Activated CD8-positive, alpha-beta T cell treated with anti-CD3 and anti-CD28 coated beads for 36 hours (primary cell): ENCODE results near the gene KCNK2. TPM values are rescaled to one million over a fixed set of nuclear protein-coding genes. Genes with fewer than 3 reads are reported as not detected.

Source experiments
- ATAC-seq: fragments of 200-7000 bp; cut with Tn5 transposase; one replicate; pipeline ENCODE4 v1.10.0; 2021; ENCODE audit warnings: mild to moderate bottlenecking, moderate library complexity
- CTCF ChIA-PET: fragments of 350-600 bp; sonication (Branson Sonifier 250); formaldehyde crosslinking; loops from one replicate; lab custom pipeline; 2021; ENCODE audit warnings: antibody characterized with exemption; lab: Charles Lee
- POLR2A ChIA-PET: fragments of 350-600 bp; sonication (Branson Sonifier 250); formaldehyde crosslinking; loops from one replicate; lab custom pipeline; 2021; ENCODE audit warnings: antibody characterized with exemption; lab: Charles Lee
- DNase-seq: peaks from one replicate; pipeline ENCODE4 v3.0.0-alpha.2; 2020
- H3K27ac Mint-ChIP-seq: one replicate; pipeline ENCODE4 v1.8.0; 2021; ENCODE audit warnings: mild to moderate bottlenecking, mixed read lengths
- H3K27me3 Mint-ChIP-seq: one replicate; pipeline ENCODE4 v1.8.0; 2021; ENCODE audit warnings: mixed read lengths
- H3K36me3 Mint-ChIP-seq: one replicate; pipeline ENCODE4 v1.8.0; 2021; ENCODE audit warnings: low read depth, mixed read lengths
- H3K4me1 Mint-ChIP-seq: one replicate; pipeline ENCODE4 v1.8.0; 2021; ENCODE audit warnings: low read depth, mixed read lengths
- H3K4me3 Mint-ChIP-seq: one replicate; pipeline ENCODE4 v1.8.0; 2021; ENCODE audit warnings: mild to moderate bottlenecking, moderate library complexity, mixed read lengths
- H3K9me3 Mint-ChIP-seq: one replicate; pipeline ENCODE4 v1.8.0; 2021; ENCODE audit warnings: mixed read lengths
- intact Hi-C: fragments of 100-400 bp; cut with micrococcal nuclease; formaldehyde crosslinking; loops from one replicate; pipeline ENCODE4 v1.10.0; 2022
- total RNA-seq, 2 experiments: library from RNA; stranded (reverse); gene quantifications; one replicate each; pipeline ENCODE4 v1.2.3, GENCODE V29; 2021
- TF ChIP-seq, protein P1 (sequence below): fragments of 200-600 bp; IDR thresholded peaks from one replicate; pipeline ENCODE4 v1.8.0; 2022; ENCODE audit warnings: antibody characterized with exemption, mild to moderate bottlenecking

The KCNK2 gene
- total RNA-seq, 2 experiments from 2014 or later = not detected

DNA sequence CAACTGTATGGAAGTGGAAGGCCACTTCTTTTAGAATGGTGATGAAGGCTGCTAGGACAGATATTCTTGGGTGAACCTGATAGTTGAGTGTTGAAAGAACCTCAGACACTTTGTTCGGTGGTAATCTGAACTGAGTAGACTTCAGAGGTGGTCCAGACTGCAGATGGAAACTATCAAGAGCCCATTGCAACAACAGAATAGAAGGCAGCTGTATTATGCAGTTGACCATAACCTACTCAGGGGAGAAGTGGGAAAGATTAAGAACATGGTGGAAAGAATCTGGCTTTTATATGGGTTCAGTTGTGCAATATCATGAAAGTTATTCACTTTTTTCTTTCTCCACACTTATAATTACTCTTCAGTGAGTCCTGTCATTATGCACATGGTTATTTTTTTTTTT is 194.0 kb downstream of the KCNK2 start:
- intact Hi-C loops = no loop called here
- Mint-ChIP-seq H3K4me3 (no peak overlapping the region), H3K4me1 (no peaks in the 10 kb centered on the region), H3K27me3 (no peaks in the 10 kb centered on the region), H3K36me3 (no peaks in the 10 kb centered on the region), H3K27ac (no peak overlapping the region), H3K9me3 (no peaks in the 10 kb centered on the region)
- no peak for DNase-seq
- no peak for ATAC-seq
- ChIA-PET POLR2A (no interaction called here), CTCF (no interaction called here)
- TF ChIP-seq, protein P1, sequence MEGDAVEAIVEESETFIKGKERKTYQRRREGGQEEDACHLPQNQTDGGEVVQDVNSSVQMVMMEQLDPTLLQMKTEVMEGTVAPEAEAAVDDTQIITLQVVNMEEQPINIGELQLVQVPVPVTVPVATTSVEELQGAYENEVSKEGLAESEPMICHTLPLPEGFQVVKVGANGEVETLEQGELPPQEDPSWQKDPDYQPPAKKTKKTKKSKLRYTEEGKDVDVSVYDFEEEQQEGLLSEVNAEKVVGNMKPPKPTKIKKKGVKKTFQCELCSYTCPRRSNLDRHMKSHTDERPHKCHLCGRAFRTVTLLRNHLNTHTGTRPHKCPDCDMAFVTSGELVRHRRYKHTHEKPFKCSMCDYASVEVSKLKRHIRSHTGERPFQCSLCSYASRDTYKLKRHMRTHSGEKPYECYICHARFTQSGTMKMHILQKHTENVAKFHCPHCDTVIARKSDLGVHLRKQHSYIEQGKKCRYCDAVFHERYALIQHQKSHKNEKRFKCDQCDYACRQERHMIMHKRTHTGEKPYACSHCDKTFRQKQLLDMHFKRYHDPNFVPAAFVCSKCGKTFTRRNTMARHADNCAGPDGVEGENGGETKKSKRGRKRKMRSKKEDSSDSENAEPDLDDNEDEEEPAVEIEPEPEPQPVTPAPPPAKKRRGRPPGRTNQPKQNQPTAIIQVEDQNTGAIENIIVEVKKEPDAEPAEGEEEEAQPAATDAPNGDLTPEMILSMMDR = no peak

DNA sequence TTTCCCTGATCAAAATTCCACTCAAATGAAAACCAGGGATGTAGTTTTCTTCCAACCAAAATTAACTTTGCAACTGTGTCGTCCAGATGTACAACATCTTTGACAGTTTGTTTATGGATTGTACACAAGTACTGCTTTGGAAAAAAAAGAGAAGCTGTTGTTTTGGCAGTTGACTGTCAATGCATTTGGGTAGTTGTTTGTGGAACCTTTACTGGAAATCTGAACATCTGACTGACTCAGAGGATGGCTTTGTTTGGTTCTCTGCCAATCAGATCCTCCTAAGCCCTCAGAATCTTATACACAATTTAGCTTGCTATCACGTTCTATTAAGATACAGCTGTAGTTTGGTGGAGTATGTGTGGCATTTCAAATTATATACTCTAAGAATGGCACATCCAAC is 195.0 kb downstream of the KCNK2 start:
- no peaks in the 10 kb centered on the region for H3K36me3 Mint-ChIP-seq
- CTCF ChIA-PET = no interaction called here

DNA sequence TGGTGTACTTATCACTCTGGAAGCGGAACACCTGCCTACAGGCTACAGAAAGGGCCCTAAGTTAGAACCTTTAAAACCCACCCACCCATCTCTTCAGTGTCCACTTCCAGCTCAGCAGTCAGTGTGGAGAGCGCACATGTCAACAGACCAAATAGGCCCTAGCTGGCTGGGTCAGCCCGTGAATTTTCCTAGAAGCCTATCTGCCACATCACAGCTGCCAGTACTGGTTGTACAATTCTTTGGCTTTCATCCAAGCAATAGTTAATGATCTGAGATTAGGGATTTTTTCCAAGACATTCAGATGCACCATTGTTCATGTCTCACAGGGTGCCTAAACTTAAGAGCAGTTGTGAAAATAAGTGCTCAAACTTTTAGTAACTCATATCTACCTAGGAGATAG is 197.1 kb downstream of the KCNK2 start:
- no peak overlapping the region for H3K27ac Mint-ChIP-seq
- ChIA-PET CTCF (no interaction called here), POLR2A (no interaction called here)
- DNase-seq (no peak), ATAC-seq (no peak)
- no peaks in the 10 kb centered on the region for H3K36me3 Mint-ChIP-seq
- H3K9me3 Mint-ChIP-seq = no peaks in the 10 kb centered on the region
- H3K27me3 Mint-ChIP-seq = no peaks in the 10 kb centered on the region
- no peak overlapping the region for H3K4me3 Mint-ChIP-seq
- TF ChIP-seq, protein P1 = no peak
- no peaks in the 10 kb centered on the region for H3K4me1 Mint-ChIP-seq
- intact Hi-C loops = no loop called here

More for the DNA sequence above, 195.0 kb downstream of the KCNK2 start:
- no peak overlapping the region for H3K4me3 Mint-ChIP-seq
- DNase-seq = no peak
- intact Hi-C loops = no loop called here
- POLR2A ChIA-PET = no interaction called here
- TF ChIP-seq, protein P1 = no peak
- no peak overlapping the region for H3K27ac Mint-ChIP-seq
- H3K27me3 Mint-ChIP-seq = no peaks in the 10 kb centered on the region
- no peak for ATAC-seq
- no peaks in the 10 kb centered on the region for H3K4me1 Mint-ChIP-seq
- H3K9me3 Mint-ChIP-seq = no peaks in the 10 kb centered on the region

DNA sequence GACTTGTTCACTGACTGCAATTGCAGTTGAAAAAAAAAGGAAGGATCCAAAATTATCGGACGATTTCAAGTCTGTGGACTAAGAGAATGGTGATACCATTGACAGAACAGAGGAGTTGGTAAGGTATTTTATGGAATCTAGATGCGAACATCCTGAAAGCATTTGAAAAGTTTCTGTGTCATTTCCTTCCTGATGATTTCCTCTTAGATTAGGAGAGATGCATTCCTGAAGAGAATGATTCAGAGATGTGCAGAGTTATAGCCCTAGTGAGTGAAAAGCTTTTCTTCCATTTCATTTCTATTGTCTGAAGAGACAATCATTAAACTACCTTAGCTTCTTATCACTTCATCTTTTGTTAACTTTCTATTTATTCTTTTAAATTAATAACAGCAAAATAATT is 200.0 kb downstream of the KCNK2 start:
- DNase-seq = no peak
- no peaks in the 10 kb centered on the region for H3K9me3 Mint-ChIP-seq
- no peak for ATAC-seq
- no peaks in the 10 kb centered on the region for H3K4me1 Mint-ChIP-seq
- TF ChIP-seq, protein P1 = no peak
- POLR2A ChIA-PET = no interaction called here
- no peak overlapping the region for H3K4me3 Mint-ChIP-seq
- CTCF ChIA-PET = no interaction called here
- H3K36me3 Mint-ChIP-seq = no peaks in the 10 kb centered on the region
- intact Hi-C loops = no loop called here
- H3K27ac Mint-ChIP-seq = no peak overlapping the region
- H3K27me3 Mint-ChIP-seq = no peaks in the 10 kb centered on the region

DNA sequence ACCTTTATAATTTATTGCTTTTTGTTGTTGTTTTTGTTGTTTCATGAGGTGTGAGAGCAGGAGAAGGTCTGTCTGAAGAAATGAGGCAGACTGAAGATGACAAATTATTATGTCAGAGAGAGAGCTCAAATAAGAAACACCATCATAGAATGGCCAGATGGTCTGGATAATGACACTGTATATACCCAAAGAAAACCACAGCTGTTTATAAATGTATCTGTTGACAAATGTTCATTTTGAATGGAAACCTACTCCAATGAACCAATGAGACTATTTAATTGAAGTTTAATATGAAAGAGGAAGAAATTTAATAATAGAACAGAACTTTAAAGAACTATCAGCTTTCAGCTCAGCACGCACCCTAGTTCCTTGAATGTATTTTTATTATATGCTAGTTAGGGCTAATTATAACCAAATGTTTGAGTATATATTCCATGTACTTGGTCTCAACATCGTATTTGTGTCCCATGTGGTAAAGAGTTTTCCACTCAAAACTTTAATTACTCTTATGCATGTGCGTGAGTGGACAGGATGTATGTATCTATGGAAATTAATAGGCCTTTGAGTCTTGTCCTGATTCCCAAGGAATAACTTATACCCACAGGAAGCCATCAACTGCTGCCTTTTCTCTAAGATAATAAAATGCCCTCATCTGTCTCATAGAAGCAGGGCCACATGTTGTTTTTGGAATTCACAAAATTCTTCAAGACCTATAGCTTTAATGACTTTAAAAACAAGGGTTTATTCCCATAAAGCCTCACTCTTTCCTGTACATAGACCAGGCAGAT is 202.7 kb downstream of the KCNK2 start:
- H3K27me3 Mint-ChIP-seq = no peaks in the 10 kb centered on the region
- no peak overlapping the region for H3K27ac Mint-ChIP-seq
- no peaks in the 10 kb centered on the region for H3K36me3 Mint-ChIP-seq
- DNase-seq (no peak), ATAC-seq (no peak)
- no peaks in the 10 kb centered on the region for H3K4me1 Mint-ChIP-seq
- POLR2A ChIA-PET = no interaction called here
- intact Hi-C loops = no loop called here
- H3K4me3 Mint-ChIP-seq = no peak overlapping the region
- H3K9me3 Mint-ChIP-seq = no peaks in the 10 kb centered on the region
- TF ChIP-seq, protein P1 = no peak
- CTCF ChIA-PET = no interaction called here
